GM12801 (cell line): Measurements from ENCODE around the gene ERVFRD-1.

ENCODE experiments used
- TF ChIP-seq, protein P1 (sequence below): IDR thresholded peaks from one replicate; pipeline ENCODE4 v1.5.1; 2011; ENCODE audit warnings: control low read depth; ENCODE audit not compliant: insufficient read length; ENCODE audit errors: extremely low read depth

ERVFRD-1 gene

DNA sequence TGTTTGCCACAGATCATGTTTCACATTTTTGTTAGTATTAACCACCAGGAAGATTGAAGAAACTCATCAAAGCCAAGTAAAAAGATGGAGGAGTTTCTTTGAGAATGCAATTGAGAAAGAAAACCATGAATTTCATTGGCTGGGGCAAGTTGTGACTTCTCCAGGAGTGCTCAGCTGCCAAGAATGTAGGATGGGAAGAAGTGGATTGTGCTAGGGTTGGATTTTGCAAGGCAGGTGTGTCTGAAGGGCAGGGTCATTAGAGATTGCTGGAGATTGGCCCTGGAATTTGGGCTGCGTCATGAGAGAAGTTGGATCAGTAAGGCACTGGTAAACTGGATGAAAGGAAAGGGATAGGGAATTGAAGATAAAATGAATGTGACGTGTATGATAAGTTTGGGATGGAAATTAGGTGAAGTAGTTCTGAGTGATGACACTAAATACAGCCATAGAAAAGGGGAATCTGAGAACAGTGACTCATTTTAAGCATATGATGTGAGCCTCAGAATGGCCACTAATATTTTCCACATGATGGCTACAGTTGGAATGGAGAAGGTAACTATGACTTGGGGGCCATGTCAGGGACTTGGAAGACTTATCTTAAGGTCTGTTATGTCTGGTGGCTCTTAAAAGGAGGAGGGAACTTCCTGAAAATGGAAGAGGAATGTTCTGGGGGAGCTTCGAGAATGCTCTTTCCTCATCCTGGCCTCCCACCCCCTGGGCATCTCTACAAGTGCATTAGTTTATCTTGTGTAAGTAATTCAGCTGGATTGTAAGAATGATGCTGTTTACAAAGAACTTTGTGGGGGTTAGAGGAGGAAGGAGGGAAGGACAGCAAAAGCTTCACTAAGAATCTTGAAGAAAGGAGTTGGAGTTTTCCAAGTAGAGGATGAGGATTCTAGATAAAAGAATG lies 27.8 kb upstream of the ERVFRD-1 start:
- TF ChIP-seq, protein P1, sequence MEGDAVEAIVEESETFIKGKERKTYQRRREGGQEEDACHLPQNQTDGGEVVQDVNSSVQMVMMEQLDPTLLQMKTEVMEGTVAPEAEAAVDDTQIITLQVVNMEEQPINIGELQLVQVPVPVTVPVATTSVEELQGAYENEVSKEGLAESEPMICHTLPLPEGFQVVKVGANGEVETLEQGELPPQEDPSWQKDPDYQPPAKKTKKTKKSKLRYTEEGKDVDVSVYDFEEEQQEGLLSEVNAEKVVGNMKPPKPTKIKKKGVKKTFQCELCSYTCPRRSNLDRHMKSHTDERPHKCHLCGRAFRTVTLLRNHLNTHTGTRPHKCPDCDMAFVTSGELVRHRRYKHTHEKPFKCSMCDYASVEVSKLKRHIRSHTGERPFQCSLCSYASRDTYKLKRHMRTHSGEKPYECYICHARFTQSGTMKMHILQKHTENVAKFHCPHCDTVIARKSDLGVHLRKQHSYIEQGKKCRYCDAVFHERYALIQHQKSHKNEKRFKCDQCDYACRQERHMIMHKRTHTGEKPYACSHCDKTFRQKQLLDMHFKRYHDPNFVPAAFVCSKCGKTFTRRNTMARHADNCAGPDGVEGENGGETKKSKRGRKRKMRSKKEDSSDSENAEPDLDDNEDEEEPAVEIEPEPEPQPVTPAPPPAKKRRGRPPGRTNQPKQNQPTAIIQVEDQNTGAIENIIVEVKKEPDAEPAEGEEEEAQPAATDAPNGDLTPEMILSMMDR: no peak

DNA sequence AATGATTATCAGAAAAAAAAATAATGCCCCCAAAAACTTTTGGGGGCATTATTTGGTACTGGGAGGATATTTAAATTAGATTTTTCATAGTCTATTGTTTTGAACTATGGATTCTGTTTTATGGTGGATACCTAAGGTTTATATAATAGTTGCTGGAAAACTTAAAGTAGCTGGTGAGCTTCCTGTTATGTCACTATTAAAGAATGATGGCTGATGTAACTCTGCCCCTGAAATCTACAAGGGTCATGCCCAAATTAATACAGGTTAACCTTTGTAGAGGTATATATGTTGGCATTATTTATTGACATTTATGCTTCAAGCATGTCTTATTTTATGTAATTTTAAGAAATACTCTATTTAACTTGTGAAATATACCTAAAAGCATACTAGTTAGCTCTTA lies 25.3 kb upstream of the ERVFRD-1 start:
- TF ChIP-seq, protein P1: no peak

DNA sequence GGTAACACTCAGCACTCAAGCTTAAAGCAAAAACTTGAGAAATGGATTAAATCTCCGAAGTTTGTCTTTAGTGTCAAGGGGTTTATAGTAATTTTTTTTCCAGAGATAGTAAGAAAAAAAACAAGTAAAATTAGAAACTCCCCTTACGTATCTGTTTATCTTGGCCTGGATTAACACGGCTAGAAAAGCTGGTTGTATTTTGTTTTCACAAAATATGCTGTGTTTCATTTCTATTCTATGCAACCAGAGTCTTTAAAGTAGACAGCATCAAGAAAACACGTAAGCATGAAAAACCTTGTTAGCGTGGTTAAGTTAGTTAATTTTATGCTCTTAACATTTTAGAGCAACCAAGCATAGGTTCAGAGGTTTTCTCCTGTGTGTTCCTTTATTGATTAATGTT lies 21.8 kb upstream of the ERVFRD-1 start:
- TF ChIP-seq, protein P1: no peak

DNA sequence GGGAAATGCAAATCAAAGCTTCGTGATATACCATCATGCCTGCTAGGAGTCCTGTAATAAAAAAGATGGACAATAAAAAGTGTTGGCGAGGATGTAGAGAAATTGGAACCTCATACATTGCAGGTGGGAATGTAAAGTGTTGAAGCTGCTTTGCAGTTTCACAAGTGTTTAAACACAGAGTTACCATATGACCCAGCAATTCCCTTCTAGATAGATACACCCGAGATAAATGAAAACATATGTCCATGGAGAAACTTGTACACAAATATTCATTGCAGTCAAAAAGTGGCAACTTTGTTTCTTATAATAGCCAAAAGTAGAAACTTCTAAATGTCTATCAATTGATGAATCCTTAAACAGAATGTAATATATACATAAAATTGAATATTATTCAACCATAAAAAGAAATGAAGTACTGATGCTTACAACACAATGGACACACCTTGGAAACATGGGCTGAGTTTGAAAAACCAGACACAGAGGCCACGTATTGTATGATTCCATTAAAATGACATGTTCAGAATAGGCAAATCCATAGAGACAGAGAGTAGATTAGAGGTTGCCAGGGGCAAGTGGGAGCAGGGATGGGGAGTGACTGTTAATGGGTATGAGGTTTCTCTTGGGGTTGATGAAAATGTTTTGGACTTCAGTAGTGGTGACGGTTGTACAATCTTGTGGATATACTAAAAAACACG lies 20.8 kb upstream of the ERVFRD-1 start:
- TF ChIP-seq, protein P1: no peak

GRCh38 chr6:11130605-11131004 lies 19.1 kb upstream of the ERVFRD-1 start:
- TF ChIP-seq, protein P1: no peak

- TF ChIP-seq, protein P1: no peak
Observed at GRCh38 chr6:11129908-11130565, 18.5 kb upstream of the ERVFRD-1 start.

- TF ChIP-seq, protein P1: no peak
Observed at GRCh38 chr6:11128608-11129007, 17.1 kb upstream of the ERVFRD-1 start.
